HepG2 (cell line): ENCODE results near the gene ITK.

ENCODE experiments used
- CTCF ChIP-seq: sonication (generic); formaldehyde crosslinking; IDR thresholded peaks from 2 replicates; pipeline ENCODE4 v1.5.0; 2020; ENCODE audit warnings: mild to moderate bottlenecking, missing genetic modification reagents, moderate library complexity
- MTA3 ChIP-seq: sonication (generic); formaldehyde crosslinking; IDR thresholded peaks from 2 replicates; pipeline ENCODE4 v1.4.0; 2020; ENCODE audit warnings: missing genetic modification reagents
- PBX3 ChIP-seq: sonication (generic); formaldehyde crosslinking; IDR thresholded peaks from 2 replicates; pipeline ENCODE4 v1.8.1; 2023; ENCODE audit warnings: missing genetic modification reagents, inconsistent platforms, borderline replicate concordance
- POLR2A ChIP-seq, 2 experiments: IDR thresholded peaks; 2 replicates each; pipeline ENCODE4 v1.6.1; 2011; ENCODE audit warnings: low read depth in 2 of 2, low read length in 2 of 2, mild to moderate bottlenecking in 1 of 2, moderate library complexity in 1 of 2; ENCODE audit not compliant: insufficient read depth in 1 of 2
- ZNF282 ChIP-seq: fragments of 450-650 bp; IDR thresholded peaks from 2 replicates; pipeline ENCODE4 v1.6.1; 2018; ENCODE audit not compliant: partially characterized antibody

- TF ChIP-seq PBX3 (CRISPR knock-in tag) (no peak), ZNF282 (no peak), MTA3 (CRISPR knock-in tag) (no peak), CTCF (CRISPR knock-in tag) (no peak), POLR2A (IDR thresholded peaks at IDR 0.05; ENCODE audit: insufficient read depth in 1 of 2, low read depth in 2 of 2, low read length in 2 of 2) (no peak)
Measured at GRCh38 chr5:157204765-157205164, 24.1 kb downstream of the ITK start.
